ENCODE measurements around the gene ENTR1.
A peak's percentile ranks its signal among the peaks of the same experiment; 100 is the strongest.

GRCh38 chr9:136410500-136411287 is at the start of gene ENTR1, which contains the start of gene PMPCA:
- TF ChIP-seq CTCF (IDR thresholded peaks at IDR 0.05) (no peak), POLR2A (IDR thresholded peaks at IDR 0.05) (peak; percentile 74 to 80)
